GM18951 (cell line): ENCODE measurements around the gene VAV2.
A peak's percentile ranks its signal among the peaks of the same experiment; 100 is the strongest.

ENCODE experiments used
- POLR2A ChIP-seq: IDR thresholded peaks from 4 replicates; pipeline ENCODE4 v1.6.1; 2011; ENCODE audit warnings: mild to moderate bottlenecking; ENCODE audit not compliant: insufficient read length, insufficient read depth; ENCODE audit errors: extremely low read depth
- in situ Hi-C: fragments of 300-500 bp; cut with MboI; formaldehyde crosslinking; loops from one replicate; pipeline ENCODE4 v1.12.0; 2022; ENCODE audit warnings: low sequenced_read_pairs, mixed read lengths, inconsistent platforms; ENCODE audit not compliant: unreplicated experiment

Gene VAV2

DNA sequence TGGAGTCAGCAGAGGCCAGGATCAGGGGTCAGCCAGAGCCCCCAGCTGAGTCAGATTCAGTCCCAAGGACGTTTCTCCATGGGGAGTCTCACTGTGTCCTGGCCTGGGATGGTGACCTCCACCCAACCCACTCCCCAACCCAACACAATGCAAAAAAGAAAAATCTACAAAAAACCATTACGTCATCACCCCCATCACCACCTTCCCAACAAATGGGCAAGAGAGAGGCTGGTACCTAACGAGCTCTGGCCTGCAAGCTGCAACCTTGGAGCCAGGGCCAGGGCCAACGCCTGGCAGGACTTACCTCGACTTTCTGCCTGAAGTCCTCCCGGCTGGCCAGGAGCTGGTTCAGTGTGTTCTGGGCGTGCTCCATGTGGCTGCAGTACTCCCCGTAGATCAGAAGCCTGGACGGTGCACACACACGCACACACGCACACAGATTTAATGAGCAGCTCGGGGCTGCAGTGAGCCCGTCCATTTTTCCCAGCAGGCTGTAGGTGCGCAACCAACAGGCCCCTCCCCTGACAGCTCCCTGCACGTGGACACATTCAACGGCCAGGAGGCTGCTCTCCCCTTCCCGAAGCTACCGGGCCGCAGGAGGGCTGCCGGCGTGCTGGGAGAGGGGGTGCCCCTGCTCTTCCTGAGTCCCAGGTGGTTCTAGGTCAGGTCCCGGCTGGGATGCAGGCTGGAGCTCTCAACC, 194.6 kb downstream of the VAV2 start:
- in situ Hi-C loops = loop anchor here (10.0 kb wide), 1 partner anchor 197 kb away; the partner anchor contains the start of gene VAV2
- no peak for TF ChIP-seq POLR2A

DNA sequence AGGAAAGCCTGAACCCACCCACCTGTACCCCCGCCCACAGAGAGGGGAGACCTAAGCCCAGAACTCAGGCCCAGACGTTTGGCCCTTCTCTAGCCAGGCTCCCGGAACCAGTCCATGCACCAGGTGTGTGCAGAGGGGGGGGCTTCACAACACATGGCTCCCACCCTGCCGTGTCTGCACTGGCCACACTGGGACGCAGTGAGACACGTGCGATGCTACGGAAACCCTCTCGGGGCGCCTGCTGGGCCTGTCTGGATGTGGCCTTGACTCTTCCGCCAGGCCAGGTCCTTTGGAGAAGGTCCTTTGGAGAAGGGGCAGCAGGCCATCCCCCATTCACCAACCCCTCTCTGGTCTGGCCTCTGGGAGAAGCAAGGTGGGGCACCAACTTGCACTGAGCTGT, 195.6 kb downstream of the VAV2 start:
- in situ Hi-C loops = loop anchor here (10.0 kb wide), 1 partner anchor 198 kb away; the partner anchor contains the start of gene VAV2
- TF ChIP-seq POLR2A = no peak

DNA sequence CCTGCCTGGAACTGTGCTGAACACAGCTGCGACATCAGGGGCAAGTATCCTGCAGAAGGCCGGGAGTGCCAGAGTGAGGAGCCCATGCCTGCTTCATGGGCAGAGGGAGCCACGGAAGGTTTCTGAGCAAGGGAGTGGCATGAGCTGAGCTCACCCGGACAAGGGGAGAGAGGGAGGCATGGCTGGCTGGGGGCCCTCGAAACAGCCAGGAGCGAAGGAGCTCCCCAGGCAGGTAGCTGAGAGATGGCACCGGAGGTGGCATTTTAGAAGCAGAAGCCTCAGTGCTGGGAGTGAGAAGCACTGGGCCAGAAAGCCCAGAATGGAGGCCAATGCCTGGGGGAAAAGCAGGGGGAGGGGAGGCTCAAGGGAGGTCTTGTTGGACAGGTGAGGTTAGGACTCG, 197.1 kb downstream of the VAV2 start:
- in situ Hi-C loops = loop anchor here (10.0 kb wide), 1 partner anchor 200 kb away; the partner anchor contains the start of gene VAV2
- TF ChIP-seq POLR2A = no peak

DNA sequence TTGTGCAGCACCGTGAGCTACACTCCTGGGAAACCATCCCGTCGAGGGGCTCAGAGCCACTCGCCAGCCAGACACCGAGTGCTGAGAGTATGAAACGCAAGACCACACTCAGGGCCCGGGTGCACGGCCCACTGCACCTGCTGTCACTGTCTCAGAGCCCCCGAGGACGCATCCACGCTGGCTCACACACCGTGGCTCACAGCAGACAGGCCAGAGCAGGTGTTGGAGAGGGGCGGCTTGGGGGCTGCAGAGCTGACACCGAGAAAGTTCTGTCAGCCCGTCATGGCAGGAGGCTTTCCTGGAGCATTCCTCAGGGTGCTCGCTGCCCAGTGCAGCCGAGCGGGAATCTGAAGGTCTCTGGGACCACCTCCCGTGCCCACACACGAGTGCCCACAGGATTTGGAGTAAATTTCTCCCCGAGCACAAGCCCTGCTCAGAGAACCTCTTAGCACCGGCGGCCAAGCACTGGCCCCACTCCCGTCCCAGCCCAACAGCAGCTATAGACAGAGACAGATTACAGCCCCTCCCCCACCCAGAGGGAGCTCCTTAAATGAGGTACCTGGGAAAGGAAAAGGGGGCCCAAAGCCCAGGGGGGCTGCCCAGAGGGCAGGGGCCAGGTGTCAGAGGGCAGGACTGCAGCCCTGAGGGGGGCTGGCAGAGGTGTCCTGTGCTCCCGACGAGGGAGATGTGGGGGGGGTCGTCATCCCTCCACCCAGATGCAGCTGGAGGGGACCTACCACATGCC, 197.9 kb downstream of the VAV2 start:
- in situ Hi-C loops = loop anchor here (10.0 kb wide), 1 partner anchor 201 kb away; the partner anchor contains the start of gene VAV2
- TF ChIP-seq POLR2A = no peak

DNA sequence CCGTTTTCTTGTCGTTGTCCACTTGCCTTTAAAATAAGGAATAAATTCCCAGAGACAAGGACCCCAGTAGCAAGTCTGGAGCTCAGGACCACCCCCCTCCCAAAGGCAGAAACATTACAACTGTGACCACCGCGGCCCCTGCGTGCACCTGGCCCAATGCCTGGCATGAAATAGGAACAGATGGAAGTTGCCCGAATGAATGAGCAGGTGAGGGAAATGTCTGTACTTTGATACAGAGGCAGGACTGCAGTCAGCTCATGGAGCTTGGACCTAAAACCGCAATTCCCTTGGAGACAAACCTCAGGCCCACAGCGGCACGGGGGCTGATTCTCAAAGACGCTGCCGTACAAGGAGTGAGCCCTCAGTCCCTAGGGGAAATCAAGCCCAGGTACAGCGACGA, 198.7 kb downstream of the VAV2 start:
- TF ChIP-seq POLR2A = no peak
- in situ Hi-C loops = loop anchor here (10.0 kb wide), 1 partner anchor 201 kb away; the partner anchor contains the start of gene VAV2

DNA sequence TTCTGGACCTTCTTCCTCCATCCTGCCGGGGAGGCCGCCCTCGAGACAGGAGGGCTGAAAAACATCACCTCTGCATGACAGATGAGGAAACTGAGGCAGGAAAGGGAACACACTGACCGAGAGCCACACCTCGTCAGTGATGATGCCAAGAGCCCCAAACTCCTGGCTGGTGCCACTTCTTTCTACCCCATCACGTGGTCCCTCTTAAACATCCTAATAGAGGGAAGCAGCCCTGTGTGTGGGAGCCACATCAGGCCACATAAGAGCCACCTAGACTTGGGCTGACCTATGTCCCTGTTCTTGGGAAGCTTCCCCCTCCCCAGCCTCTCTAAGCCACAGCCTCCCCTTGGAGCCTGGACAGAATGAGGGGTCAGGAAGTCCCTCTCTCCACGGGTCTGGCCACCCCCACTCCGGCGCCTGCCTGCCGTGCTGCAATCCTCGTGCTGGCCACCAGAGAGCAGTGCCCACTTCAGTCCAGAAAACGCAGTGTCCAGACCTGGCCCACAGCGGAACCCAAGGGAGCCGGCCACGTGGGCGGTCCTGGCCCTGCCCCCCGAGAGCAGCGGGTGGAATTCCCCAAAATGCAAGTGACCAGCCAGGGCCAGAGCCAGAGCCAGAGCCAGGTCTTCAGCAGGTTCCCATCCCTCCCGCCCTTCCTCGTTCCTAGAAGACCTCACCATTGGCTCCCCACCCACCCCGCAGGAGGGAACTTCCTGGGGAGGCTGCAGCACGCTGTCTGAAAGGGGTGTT, 199.2 kb downstream of the VAV2 start:
- in situ Hi-C loops = loop anchor here (10.0 kb wide), 1 partner anchor 202 kb away; the partner anchor contains the start of gene VAV2
- no peak for TF ChIP-seq POLR2A

DNA sequence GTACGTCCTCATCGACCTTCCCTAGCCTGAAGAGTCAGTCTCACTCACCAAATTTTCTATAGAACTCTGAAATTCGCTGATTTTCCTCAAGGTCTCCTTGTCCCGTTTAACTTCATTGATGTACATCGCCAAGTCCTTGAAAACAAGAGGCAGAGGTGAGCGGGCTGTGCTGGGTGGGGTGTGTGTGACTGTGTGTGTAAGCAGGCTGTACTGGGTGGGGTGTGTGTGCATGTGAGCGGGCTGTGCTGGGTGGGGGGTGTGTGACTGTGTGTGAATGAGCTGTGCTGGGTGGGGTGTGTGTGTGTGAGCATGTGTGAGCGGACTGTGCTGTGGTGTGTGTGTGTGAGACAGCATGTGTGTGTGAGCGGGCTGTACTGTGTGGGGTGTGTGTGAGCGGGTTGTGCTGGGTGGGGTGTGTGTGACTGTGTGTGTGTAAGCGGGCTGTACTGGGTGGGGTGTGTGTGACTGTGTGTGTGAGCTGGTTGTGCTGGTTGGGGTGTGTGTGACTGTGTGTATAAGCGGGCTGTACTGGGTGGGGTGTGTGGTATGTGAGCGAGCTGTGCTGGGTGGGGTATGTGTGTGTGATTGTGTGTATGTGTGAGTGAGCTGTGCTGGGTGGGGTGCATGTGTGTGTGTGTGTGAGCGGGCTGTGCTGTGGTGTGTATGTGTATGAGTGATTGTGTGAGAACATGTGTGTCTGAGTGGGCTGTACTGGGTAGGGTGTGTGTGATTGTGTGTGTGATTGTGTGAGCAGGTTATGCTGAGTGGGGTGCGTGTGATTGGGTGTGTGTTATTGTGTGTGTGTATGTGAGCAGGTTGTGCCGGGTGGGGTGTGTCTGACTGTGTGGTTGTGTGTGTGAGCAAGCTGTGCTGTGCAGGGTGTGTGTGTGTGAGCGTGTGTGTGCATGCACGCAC, 200.1 kb downstream of the VAV2 start:
- in situ Hi-C loops = loop anchor here (10.0 kb wide), 1 partner anchor 203 kb away; the partner anchor contains the start of gene VAV2
- TF ChIP-seq POLR2A = no peak

DNA sequence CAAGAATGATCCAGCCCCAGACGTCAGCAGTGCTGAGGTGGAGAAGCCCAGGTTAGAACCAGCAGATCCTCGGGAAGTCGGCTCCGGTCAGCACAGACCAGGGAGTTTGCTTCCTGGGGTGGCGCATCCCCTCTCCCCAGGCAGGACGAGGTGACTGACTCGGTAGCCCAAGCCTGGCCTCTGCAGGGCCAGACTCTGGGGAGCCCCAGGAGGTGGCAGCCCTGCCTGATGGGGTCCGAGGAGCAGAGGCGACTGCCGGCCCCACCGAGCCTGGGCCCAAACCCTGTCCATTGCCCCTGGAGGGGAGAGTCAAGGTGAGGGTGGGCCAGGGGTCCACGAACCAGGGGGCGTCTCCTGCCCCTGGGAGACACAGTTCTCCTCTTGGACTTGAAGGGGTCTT, 201.1 kb downstream of the VAV2 start:
- TF ChIP-seq POLR2A = no peak
- in situ Hi-C loops = loop anchor here (10.0 kb wide), 1 partner anchor 204 kb away; the partner anchor contains the start of gene VAV2

DNA sequence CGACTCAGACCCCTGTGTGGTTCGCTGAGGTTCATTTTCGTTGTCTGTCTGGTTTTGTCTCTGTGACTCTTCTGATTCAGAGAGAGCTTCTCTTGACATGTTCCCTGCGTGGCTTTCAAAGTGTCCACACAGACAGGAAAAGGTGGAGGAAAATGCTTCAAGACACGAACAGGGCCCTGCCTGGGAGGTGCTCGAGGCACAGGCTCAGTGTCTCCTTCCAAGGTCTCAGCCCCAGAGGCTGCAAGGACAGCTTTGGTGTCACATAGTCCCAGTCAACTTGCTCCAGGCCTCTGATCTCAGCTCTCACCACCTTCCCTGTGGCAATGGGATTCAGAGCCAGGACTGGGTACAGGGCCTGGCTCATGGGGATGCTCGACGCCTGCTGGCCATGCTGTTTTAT, 202.3 kb downstream of the VAV2 start:
- in situ Hi-C loops = loop anchor here (10.0 kb wide), 1 partner anchor 205 kb away; the partner anchor contains the start of gene VAV2
- no peak for TF ChIP-seq POLR2A

DNA sequence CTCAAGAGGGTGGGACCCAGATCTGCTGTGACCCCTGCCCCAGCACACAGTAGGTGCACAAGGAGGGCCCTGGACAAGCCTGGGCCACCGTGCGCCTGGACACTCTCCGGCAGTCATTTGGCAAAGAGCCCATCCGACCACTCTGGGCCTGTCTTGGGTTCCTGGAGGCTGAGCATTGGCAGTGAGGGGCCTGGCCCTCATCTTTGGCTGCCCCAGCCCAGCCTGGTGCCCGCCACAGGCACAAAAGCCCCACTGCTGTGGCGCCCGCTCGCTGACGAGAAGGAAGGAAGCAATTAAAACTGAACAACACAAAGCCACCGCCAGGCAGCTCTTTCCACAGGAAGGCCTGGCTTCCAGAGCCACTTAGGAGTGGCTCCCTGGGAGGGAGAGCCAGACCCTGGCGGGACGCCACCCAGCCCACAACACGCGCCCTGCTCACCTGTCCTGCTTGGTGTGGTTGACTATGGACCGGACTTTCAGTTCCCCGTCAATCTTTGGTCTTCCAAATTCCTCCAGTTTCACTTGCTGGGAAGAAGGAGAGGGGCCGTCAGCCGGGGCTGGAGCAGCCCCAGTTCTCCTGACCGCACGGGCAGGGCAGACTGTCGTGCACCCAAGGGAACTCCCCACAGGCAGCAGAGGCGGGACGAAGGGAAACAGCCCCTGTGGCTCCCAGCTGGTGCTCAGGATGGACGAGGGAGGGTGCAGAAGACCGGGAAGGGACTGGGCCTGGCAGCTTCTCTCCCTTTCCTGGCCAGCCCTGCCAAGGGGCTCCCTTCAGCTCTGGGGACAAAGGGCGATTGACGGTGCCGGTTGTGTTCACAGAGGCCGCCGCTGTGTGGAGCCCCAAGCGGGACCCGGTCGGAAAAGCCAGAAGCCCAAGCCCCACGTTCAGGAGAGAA, 203.1 kb downstream of the VAV2 start:
- in situ Hi-C loops = no loop called here
- no peak for TF ChIP-seq POLR2A

DNA sequence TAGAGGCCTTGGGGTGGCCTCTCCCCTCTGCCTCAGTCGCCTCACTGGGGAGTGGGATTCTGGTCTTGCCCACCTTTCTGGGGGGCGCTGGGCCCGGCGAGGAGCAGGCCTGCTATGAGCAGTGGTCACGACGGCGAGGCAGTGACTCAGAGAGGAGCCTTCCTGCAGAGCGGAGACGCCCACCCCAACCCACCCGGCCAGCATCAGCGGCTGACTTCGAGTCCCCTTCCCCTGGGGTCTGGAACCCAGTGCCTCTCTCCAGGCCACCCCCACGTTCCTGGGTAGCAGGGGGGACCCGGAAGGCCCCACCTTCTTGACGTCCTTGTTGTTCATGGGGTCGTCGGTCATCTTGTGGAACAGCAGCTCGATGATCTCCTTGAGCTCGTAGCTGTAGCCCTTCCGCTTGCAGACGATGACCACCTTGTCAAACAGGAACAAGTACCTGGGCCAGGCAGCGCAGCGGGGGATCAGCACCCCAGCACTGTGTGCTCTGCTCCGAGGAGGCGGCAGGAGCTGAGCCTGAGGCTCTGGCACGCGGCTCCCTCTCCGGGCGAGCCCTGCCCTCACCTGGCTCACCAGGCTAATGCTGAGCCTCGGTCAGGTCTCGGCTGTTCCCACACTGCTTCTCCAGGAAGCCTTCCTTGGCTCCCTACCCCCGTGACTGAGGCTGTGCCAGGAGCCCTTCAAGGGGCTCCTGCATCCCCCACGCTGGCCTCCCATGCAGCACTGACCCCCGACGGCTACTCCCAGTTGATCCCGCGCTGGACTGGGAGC, 203.9 kb downstream of the VAV2 start:
- no peak for TF ChIP-seq POLR2A
- in situ Hi-C loops = no loop called here

DNA sequence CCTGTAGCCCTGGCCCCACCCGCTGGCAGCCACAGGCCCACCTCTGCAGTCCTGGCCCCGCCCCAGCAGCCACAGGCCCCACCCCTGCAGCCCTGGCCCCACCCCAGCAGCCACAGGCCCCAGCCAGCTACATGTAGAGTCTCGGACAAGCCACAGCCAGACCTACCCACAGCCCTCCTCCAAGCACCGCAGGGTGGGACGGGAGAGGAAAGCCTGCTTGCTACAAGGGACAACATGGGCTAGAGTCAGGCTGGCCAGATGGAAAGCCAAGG, 204.4 kb downstream of the VAV2 start:
- in situ Hi-C loops = no loop called here
- TF ChIP-seq POLR2A = peak; percentile 7
